PFSK-1 (cell line): ENCODE data around the gene ARHGAP18.

Experiments used
- POLR2AphosphoS5 ChIP-seq: IDR thresholded peaks from 2 replicates; pipeline ENCODE4 v1.6.1; 2012; ENCODE audit warnings: low read depth, mild to moderate bottlenecking, control low read depth, low read length, moderate library complexity
- TF ChIP-seq, protein P1 (sequence below), 2 experiments: IDR thresholded peaks; 2 replicates each; pipeline versions ENCODE4 v1.6.1 to v1.8.0; 2011 to 2012; ENCODE audit warnings: low read depth in 2 of 2, low read length in 2 of 2, control low read depth in 1 of 2, inconsistent platforms in 1 of 2, mild to moderate bottlenecking in 1 of 2, moderate library complexity in 1 of 2; ENCODE audit not compliant: insufficient read depth in 1 of 2

GRCh38 chr6:129551486-129551885 is 158.5 kb downstream of the ARHGAP18 start:
- TF ChIP-seq POLR2AphosphoS5, result no peak
- TF ChIP-seq, protein P1, sequence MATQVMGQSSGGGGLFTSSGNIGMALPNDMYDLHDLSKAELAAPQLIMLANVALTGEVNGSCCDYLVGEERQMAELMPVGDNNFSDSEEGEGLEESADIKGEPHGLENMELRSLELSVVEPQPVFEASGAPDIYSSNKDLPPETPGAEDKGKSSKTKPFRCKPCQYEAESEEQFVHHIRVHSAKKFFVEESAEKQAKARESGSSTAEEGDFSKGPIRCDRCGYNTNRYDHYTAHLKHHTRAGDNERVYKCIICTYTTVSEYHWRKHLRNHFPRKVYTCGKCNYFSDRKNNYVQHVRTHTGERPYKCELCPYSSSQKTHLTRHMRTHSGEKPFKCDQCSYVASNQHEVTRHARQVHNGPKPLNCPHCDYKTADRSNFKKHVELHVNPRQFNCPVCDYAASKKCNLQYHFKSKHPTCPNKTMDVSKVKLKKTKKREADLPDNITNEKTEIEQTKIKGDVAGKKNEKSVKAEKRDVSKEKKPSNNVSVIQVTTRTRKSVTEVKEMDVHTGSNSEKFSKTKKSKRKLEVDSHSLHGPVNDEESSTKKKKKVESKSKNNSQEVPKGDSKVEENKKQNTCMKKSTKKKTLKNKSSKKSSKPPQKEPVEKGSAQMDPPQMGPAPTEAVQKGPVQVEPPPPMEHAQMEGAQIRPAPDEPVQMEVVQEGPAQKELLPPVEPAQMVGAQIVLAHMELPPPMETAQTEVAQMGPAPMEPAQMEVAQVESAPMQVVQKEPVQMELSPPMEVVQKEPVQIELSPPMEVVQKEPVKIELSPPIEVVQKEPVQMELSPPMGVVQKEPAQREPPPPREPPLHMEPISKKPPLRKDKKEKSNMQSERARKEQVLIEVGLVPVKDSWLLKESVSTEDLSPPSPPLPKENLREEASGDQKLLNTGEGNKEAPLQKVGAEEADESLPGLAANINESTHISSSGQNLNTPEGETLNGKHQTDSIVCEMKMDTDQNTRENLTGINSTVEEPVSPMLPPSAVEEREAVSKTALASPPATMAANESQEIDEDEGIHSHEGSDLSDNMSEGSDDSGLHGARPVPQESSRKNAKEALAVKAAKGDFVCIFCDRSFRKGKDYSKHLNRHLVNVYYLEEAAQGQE (IDR thresholded peaks at IDR 0.05; ENCODE audit: insufficient read depth in 1 of 2, low read depth in 2 of 2, low read length in 2 of 2), result no peak
